DLD1 (cell line): ENCODE data around the gene GNPTG.

Experiments
- in situ Hi-C: cut with HindIII; loops from 2 replicates; pipeline ENCODE4 v1.10.0; 2017; ENCODE audit warnings: low sequenced_read_pairs

Gene GNPTG

DNA sequence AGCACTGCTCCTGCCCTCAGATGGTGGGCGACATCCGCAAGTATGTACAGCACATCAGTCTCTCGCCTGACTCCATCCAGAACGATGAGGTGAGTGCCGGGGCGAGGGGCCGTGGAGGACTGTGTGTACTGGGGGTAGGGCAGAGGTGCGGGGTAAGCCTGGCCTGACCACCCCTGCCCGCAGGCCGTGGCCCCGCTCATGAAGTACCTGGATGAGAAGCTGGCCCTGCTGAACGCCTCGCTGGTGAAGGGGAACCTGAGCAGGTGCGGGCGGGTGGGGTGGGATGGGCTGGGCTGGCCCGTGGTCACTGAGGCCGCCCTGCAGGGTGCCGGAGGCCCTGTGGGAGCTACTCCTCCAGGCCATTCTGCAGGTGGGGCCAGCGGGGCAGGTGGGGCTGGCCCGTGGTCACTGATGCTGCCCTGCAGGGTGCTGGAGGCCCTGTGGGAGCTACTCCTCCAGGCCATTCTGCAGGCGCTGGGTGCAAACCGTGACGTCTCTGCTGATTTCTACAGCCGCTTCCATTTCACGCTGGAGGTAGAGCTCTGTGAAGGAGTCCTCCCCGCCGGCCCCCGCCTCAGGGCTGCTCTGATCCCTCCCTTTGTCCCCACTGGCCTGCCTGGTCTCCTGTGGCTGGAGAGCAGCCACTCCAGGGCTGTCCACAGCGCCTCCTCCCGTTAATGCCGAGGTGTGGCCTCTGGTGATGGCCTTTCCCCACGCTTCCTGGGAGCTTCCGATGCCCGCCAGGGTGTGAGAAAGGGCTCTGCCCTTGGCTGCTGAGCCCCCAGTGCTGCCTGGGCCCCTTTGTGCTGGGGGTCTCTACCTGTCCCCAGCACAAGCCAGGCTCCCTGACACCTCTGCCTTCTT, 5.1 kb upstream of the GNPTG start:
- in situ Hi-C loops = no loop called here

DNA sequence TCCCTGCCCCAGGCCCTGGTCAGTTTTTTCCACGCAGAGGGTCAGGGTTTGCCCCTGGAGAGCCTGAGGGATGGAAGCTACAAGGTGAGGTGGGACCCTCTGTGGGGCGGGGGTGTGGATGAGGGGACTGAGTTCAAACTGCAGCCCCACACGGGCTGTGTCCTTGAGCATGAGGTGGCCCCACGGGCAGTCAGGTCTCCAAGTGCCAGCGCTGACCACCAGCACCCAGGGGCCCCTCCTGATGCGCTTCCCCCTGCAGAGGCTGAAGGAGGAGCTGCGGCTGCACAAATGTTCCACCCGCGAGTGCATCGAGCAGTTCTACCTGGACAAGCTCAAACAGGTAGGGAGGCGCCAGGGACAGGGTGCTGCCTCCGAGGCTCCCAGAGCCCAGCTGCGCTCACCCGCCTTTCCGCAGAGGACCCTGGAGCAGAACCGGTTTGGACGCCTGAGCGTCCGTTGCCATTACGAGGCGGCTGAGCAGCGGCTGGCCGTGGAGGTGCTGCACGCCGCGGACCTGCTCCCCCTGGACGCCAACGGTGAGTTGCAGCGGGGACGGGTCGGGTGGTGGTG, 4.4 kb upstream of the GNPTG start:
- in situ Hi-C loops = no loop called here

DNA sequence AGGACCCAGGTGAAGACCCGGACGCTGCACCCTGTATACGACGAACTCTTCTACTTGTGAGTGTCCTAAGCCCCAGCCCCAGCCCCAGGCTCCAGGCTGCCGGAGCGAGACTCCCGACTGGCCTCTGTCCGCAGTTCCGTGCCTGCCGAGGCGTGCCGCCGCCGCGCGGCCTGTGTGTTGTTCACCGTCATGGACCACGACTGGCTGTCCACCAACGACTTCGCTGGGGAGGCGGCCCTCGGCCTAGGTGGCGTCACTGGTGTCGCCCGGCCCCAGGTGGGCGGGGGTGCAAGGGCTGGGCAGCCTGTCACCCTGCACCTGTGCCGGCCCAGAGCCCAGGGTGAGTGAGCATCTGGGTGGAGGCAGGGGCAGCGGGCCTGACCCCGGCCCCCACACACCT, 3.8 kb upstream of the GNPTG start:
- in situ Hi-C loops = no loop called here

DNA sequence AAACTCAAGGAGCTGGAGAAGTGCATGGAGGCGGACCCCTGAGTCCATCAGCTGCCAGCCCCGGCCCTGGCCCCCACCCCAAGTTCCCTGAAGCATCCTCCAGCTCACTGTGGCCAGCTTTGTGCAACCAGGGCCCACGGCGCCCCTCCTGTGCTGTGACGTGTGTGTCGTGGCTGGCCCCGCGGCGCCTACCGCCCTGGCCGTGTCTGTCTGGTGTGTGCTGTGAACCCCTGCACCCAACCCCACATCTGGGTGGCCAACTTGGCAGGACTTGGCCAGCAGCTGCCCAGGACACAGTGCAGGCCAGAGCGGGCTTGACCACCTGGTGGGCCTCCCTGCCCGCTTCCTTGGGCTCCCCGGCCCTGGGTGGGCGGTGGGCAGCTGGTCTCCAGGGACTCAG, 3.3 kb upstream of the GNPTG start:
- in situ Hi-C loops = no loop called here

DNA sequence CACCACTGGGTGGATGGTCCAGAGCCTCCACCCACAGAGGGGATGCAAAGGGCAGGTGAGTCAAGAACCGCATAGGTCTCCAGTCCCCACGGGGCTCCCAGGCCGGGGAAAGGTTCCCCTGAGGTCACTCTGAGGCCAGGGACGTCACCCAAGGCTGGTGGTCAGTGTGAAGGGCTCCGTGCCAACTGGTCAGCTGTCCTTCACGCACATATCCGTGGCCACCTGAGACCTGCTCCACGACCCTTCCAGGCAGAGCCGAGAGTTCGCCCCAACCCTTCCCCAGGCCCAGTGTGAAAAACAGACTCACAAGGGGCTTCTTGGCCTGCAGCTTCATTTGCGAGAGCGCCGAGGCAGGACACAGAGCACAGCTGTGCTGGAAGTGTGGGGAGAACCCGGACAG, 2.8 kb upstream of the GNPTG start:
- in situ Hi-C loops = no loop called here

DNA sequence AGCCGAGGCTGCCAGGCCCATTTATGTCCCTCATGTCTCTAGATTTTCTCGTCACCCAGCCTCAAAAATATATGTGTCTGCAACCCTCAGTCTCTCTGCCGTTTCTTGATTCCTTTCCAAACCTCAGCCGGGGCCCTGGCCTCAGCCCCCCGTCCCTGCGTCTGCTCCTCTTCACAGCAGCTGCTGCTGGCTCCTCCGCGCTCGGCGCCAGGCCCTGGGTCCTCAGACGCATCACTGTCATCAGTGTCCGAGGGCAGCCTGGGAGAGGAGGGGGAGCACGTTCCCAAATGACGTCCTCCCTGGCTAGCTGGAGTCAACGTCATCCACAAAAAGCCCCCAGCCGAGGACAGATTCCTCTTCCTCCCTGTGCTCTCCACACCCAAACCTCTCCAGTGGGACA, 2.4 kb upstream of the GNPTG start:
- in situ Hi-C loops = no loop called here

DNA sequence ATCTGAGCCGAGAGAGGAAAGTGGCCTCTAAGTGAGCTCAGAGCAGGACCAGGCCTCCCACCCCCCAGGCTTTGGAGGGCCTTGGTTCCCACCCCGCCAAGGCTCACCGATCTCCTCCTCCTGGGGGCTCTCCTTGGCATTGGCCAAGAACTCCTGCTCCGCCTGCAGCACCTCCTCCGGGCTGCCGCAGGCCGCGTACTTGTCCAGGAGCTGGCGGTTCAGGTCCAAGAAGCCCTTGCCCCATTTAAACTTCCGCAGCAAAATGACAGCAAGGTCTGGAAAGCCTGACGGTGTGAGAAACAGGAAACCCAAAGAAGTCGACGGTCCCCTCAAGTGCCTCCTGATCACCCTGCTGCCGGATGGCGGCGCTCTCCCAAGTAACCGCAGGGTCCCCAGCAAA, 1.8 kb upstream of the GNPTG start:
- in situ Hi-C loops = no loop called here

DNA sequence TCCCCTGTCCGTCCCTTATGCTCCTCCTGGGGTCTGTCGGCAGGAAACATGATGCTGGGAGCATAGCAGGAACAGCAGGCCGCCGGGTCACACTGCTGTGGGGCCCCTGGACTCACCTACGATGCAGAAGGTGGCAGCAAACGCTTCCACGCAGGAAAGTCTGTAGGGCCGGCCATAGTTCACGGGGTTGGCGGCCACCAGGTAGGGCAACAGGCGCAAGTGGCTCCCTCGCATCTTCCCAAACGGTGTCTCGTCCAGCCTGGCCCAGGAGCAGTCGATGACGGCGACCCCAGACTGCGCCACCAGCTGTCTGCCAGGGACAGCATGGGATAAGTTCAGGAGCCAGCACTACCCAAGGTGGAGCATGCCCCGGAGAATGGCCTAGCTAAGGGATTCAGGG, 1.0 kb upstream of the GNPTG start:
- in situ Hi-C loops = no loop called here

DNA sequence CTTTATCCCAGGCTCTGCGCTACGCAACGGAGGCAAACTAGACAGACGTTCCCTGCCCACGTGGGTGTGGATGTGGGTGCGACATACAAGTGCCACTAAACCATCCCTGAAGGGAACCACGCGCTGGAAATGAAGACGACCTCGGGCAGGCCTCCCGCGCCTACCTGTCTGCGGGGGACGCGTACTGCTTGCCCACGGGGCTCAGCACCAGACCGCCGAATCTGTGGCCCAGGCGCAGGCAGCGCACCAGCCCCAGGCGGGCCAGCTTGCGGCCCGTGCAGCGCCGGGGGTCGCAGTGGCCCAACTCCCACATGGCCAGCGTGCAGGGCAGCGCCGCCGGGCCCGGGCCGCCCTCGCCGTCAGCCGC, 533 bp upstream of the GNPTG start:
- in situ Hi-C loops = no loop called here

DNA sequence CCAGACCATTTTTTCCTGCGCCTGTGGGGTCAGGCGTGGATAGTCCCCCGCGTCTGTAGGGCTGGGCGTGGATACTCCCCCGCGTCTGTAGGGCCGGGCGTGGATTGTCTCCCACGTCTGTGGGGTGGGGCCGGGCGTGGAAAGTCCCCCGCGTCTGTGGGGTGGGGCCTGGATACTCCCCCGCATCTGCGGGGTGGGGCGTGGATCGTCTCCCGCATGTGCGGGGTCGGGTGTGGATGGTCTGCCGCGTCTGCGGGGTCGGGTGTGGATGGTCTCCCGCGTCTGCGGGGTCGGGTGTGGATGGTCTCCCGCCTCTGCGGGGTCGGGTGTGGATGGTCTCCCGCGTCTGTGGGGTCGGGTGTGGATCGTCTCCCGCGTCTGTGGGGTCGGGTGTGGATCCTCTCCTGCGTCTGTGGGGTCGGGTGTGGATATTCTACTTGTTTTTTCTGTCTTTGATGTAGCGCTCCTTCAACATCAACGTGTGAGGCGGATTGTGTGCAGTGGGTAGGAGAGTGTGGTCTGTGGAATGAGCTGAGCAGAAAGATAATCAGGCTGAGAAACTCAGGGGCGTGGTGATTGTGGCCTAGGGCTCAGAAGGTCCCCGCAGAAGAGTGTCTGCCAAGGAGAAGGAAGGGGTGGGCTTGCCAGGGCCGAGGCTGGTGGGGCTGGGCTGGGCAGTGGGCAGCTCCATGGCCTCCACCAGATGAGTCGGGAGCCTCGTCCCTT, 3.2 kb downstream of the GNPTG start:
- in situ Hi-C loops = no loop called here

DNA sequence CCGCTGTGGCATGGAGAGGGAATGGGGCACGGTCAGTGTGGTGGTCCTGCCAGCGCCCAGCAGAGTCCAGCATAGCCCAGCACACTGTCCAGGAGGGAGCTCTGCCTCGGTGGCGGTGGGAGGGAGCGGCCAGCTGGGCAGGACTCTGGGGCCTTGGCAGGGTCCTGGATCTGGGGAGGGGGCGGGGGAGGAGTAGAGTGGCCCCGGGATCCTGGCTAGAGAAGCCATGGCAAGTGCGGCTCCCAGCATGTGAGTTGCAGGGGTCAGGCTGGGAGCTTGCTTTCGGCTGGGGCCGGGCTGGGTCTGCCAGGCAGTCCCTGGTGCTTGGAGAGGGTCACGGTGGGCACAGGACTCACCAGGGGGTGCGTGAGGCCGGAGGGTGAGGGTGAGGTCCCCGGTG, 3.9 kb downstream of the GNPTG start:
- in situ Hi-C loops = no loop called here

DNA sequence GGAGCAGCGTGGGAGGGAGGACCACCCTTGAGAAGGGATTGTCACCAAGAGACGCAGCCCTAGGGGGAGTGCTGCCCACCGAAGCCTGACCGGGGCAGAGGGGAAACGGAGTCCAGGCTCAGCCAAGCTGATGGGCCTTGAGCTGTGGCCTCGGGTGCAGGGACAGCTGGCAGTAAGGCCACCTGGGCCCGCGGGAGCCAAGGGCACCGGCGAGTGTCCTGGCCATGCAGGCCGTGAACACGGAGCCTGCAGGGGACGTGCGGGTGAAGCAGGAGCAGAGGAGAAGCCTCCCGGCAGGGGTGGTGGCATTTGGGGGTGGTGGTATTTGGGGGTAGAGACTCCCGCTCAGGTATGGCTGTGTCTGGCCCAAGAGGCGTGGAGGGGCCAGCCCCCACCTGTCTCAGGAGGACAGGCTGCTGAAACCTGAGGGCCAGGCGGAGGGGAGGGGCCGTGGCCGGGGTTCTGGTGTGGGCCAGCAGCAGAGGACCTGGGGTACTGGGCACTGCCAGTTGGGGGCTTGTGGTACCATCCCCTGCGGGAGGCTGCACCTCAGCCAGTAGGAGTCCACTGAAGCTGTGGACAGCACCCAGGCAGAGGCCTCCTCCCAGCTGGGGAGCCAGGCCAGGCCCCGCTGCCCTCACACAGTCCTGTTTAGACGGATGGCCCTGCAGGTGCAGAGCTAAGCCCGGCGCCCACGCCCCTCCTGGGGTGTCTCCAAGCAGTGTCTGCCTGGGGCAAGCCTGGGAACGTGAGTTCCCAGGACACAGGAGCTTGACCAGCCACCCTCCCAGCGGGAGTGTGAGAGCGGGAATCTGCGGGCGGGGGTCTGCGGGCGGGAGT, 4.5 kb downstream of the GNPTG start:
- in situ Hi-C loops = no loop called here

DNA sequence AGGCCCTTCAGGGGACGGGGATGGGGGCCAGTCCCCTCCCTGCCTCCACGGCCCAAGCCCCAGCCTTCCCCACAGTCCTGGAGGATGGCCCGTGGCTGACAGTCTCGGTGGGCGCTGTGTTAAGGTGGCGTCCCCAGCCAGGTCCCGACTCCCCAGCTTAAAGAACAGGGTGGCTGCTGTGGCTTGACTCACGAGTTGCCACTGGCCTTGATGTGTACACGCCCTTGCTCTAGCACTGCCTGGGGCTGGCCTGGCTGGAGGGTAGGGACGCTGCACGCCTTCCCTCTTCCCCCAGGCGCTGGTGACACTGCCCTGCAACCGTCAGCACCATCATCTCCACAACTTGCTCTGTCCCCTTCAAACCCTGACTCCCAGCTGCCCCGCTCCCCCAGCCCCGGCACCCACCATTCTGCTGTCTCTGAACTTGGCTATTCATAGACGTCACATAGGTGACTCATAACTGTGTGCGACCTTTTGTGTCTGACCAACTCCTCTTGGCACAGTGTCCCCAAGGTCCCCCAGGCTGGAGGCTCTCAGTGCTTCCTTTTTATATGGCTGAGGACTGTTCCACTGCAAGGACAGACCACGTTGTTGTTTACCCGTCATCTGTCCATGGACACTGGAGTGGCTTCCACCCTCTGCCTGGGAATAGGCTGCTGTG, 6.3 kb downstream of the GNPTG start:
- in situ Hi-C loops = no loop called here

DNA sequence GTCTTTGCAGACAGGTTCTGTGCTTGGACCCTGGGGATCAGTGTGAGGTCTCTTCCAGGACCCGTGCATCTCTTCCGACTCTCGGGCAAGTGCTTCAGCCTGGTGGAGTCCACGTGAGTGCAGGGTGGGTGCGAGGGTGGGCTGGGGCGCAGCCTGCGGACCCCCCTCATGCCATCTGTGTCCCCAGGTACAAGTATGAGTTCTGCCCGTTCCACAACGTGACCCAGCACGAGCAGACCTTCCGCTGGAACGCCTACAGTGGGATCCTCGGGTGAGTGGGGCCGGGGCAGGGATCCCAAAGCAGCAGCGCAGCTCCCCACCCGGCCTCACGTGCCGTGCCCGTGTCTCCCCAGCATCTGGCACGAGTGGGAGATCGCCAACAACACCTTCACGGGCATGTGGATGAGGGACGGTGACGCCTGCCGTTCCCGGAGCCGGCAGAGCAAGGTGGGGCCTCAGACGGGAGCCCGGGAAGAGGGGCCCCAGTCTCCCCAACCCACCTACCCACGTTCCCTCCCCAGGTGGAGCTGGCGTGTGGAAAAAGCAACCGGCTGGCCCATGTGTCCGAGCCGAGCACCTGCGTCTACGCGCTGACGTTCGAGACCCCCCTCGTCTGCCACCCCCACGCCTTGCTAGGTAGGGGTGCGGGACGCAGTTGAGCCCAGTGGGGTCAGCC, 10.1 kb downstream of the GNPTG start:
- in situ Hi-C loops = no loop called here

DNA sequence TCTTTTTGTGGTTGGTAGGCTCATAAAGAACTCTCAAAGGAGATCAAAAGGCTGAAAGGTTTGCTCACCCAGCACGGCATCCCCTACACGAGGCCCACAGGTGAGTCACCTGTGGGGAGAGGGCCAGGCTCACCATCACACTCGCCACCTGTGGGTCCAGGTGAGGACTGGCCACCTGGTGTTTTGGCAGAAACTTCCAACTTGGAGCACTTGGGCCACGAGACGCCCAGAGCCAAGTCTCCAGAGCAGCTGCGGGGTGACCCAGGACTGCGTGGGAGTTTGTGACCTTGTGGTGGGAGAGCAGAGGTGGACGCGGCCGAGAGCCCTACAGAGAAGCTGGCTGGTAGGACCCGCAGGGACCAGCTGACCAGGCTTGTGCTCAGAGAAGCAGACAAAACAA, 11.1 kb downstream of the GNPTG start:
- in situ Hi-C loops = no loop called here

DNA sequence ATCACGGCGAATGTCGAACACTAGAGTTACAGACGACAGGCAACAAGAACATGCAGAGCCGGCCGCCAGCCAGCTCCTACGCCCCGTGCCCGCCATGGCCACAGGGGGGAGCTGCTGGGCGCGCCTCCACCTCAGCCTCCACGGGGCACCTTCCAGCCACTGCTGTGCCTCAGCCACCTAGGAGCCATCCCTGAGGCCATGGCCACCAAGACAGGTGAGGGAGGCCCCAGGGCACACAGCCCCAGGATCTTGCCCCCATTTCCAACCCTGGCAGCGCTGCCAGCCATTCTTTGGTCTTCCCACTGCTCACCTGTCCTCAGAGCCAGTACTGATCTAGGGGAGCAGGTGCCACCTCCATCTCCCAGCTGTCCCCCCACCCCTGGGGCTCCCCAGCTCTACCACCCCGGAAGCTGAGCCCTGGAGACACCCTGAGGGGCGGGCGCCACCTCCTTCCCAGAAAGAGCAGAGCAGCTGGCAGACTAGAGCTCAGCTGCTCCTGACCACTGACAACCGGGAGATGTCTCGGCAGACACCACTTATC, 11.8 kb downstream of the GNPTG start:
- in situ Hi-C loops = no loop called here

DNA sequence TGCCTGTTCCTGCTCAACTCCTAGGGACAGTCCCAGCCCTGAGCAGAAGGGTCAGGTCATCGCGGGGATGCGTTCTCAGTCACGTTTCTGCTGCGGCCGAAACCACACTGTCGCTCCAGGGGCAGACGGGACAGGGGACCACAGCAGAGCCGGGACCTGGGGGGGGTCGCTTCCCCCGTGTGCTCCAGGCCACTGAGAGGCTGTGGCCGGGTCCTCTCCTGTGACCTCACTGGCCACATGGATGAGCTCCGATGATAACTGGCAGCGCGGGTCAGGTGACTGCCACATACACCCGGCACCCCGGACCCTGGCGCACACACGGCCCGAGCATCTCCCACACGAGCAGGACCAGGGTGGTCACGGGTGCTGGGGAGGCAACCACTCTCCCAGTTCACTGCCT, 12.8 kb downstream of the GNPTG start:
- in situ Hi-C loops = no loop called here

DNA sequence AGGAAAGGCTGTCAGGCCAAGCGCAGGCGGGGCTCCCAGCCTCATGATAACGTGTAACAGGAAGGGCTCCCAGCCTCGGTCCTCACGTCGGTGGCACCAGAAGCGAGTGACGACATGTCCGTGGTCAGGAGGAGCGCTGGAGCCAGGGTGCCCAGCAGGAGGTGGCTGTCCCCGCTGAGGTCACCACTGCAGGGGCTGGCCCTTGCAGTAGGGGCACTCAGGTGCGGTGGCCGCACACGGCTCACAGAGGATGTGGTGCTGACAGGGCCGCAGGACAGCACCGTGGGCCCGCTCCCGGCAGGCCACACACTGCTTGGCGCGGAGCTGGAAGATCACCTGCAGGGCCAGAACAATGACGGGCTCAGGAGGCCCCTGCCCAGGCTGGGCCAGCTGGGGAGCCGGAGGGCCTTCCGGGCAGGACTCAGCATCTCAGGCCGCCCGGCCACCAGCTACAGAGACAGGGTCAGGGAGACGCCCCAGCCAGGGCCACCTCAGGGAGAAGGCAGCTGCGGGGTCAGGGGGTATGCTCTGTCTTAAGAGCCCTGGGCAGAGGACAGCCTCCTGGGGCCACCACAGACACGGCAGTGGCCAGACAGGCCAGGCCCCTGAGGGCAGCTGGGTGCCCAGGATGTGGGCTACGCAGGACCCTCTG, 14.5 kb downstream of the GNPTG start:
- in situ Hi-C loops = no loop called here

DNA sequence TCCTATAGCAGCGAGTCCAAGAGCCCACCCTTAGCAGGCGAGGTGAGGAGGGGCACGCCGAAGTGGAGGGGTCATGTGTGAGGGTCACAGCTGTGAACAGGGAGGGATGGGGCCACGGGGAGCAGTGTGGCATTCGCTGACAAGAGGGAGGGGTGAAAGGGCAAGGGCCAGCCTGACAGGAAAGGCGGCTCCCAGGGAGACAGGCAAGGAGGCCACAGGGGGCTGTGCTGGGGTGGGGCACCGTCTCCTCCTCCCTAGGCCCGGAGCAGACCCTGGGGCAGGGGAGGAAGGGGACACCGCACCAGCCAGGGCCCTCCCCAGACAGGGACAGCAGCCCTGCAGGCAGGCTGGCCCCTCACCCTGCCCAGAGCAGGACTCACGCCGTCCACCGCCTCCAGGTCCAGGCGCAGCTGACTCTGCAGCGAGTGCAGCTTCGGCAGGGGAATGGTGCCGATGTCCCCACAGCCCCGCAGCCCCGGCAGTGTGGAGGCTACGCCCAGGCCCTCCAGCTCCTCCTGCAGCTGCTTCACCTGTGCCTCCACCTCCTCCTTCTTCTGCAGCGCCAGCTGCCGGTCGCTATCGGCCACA, 15.1 kb downstream of the GNPTG start:
- in situ Hi-C loops = no loop called here
